GM19328 (cell line): ENCODE measurements around the gene PACS1.

Experiments used
- ATAC-seq: cut with Tn5 transposase; IDR thresholded peaks from one replicate; pipeline ENCODE4 v1.9.1; 2021; ENCODE audit warnings: mild to moderate bottlenecking, moderate library complexity; ENCODE audit not compliant: unreplicated experiment

The PACS1 gene

DNA sequence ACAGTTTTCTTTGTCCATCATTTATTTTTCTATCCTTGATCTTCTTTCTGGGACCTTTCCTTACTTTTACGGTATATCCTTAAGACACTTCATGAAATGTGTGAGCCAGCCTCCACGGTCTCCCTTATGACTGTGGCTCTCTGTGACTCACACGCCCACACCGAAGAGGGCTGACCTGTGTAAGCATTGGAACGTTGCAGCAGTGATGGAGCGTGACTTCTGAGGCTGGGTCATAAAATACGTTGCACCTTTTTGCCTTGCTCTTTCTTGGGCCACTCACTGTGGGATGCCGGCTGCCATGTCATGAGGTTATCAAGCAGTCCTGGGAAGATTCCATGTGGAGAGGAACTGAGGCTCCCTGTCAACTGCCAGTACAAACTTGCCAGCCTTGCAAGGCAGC, 102.1 kb downstream of the PACS1 start:
- ATAC-seq: no peak

DNA sequence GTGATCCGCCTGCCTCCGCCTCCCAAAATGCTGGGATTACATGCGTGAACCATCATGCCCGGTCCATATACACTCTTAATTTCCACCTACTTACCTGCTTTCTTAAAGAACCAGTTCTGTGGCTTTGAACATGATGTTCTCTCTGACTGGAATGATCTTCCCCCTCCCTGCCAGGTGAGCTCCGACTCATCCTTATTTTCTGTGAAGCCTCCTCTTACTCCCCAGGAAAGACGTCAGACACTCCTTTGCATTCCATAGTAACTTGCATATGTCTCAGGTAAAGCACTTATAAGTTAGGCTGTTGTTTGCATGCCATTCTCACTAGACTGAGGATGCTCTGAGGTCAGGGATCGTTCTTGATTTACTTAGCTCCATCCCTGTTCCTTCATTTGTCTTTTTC, 106.6 kb downstream of the PACS1 start:
- no peak for ATAC-seq

DNA sequence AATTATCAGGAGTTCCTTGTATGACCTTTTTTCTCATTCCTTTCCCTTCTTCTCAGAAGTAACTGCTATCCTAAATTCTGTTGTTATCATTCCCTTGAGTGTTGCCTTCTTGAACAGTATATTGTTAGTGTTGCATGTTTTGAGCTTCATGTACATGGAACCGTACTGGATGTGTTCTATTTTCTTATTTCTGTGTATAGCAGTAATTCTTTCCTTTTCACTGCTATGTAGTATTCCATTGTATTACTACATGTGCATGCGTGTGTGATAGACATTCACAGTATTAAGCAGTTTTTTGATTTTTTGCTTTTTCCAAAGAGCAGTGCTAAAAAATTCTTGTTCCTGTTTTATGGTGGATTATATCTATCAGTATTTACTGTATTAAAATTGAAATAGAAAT, 108.1 kb downstream of the PACS1 start:
- ATAC-seq: no peak

DNA sequence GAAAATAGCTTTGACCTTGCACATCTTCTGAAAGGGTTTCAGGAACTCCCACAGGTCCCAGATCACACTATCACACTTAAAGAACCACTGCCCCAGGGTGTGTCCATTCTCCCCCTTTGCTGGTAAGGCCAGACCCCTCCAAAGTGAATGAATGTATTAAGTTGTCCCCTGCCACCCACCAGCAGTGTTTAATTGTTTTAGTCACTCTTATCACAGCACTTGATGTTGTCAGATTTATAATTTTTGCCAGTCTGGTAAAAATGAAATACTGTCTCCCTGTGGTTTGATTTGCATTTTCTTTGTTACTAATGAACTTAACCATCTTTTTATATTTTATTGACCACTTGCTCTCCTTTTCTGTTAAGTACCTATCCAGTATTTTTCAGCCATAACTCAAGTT, 108.8 kb downstream of the PACS1 start:
- no peak for ATAC-seq

DNA sequence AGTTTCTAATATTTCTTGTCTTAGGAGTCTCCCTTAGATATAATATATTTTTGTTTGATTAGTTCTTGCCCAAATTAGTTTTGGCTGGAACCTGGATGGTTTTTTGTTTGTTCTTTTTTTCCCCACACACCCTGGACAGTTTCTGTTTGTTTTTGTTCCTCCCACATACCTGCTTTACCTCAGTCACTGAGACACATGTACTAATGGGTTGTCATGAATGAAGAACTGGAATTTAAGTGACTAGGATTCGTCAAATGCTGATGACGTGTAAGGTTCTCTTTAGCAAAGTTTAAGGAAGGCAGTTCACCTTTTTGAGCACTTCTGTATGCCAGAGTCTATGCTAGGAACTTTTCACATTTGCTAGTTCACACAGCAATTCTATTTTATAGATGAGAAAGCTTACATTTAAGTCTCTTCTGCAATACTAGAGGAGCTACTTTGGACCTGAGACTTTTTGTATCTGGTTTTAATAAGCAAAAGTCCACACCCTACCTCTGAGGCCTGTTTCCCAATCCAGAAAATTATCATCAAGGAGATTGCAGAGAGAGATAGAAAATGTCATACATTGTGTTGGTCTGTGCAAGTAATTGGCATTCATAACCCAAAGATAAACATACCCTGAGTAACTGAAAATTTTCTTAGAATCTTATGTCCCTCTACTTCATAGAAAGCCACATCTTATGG, 111.7 kb downstream of the PACS1 start:
- ATAC-seq: no peak

DNA sequence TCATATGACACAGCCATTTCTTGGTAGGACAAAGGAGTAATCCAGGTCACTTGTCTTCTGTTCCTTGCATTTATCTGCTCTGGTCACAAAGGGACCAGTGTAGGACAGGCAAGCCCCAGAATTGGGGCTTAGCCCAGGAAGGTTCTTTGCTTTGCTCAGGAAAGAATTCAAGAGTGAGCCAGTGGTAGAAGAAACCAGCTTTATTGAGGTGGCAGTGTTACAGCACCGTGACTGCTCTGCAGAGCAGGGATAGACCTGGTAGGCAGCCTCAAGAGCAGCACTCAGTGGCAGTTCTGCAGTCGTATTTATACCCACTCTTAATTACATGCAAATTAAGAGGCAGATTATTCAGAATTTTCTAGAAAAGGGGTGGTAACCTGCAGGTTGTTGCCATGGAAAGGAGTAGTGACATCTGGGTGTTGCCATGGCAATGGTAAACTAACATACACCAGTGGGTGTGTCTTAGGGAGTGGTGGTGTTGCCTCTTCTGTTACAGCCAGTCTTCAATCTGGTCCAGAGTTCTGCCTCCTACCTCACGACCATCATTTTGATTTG, 113.5 kb downstream of the PACS1 start:
- no peak for ATAC-seq

DNA sequence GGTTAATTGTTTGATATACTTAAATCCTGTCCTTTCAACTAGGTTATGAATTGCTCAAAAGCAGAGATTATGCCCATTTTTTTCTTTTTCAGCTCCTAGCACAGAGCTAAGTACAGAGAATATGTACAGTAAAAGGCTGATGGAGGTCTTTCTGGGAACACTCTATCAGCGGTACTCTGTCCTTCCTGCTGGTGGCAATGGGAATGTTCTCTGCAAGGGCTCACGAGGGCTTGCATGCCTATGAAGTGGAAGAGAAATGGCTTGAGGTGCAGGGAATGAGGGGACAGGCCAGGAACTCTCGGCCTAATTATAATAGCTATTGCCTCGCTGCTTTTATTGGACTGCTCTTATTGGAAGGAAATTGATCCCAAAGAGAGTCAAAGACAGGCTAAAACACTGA, 114.7 kb downstream of the PACS1 start:
- ATAC-seq: no peak

DNA sequence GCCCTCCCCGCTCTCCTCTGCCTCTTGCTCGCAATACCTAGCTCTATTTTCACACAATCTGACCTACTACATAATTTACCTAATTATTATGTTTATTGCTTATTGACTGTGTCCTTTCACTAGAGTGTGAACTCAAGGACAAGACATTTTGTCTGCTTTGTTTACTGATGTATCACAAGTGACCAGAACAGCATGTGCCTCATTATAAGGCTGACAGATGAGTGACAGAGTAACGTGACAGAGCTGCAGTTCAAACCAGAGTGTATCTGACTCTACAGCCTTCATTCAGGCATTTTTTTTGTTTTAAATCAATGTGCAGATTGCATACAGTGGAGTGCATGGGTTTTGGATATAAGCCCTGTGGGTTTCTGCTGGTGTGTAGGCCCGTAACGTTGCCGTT, 116.4 kb downstream of the PACS1 start:
- no peak for ATAC-seq

DNA sequence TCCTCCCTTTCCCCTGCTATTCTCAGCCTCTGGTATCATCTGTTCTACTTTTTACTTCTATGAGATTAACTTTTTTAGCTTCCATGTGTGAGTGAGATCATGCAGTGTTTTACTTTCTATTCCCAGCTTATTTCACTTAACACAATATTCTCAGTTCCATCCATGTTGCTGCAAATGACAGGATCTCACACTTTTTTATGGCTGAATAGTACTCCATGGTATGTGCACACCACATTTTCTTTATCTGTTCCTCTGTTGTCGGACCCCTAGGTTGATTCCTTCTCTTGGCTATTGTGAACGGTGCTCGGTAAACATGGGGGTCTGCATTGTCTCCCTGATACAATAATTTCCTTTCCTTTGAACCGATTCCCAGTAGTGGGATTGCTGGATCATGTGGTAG, 117.4 kb downstream of the PACS1 start:
- no peak for ATAC-seq

DNA sequence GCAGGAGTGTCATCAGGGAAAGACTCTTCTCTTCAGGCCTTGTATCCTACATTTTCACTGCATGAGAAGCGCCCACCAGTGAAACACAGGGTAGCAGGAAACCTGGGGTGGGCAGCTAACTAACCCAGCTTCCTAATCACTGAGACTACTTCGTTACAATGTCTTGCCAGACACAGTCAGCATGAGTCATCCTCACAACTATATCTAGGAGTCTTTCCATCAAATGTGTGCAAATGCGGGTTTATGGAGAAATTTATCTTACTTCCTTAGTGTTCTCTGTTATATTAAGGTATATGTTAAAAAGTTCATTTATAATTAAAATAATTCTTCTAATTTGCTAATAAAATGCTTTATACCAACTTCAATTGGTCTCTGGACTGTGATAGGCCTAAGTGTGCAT, 118.5 kb downstream of the PACS1 start:
- ATAC-seq: no peak

DNA sequence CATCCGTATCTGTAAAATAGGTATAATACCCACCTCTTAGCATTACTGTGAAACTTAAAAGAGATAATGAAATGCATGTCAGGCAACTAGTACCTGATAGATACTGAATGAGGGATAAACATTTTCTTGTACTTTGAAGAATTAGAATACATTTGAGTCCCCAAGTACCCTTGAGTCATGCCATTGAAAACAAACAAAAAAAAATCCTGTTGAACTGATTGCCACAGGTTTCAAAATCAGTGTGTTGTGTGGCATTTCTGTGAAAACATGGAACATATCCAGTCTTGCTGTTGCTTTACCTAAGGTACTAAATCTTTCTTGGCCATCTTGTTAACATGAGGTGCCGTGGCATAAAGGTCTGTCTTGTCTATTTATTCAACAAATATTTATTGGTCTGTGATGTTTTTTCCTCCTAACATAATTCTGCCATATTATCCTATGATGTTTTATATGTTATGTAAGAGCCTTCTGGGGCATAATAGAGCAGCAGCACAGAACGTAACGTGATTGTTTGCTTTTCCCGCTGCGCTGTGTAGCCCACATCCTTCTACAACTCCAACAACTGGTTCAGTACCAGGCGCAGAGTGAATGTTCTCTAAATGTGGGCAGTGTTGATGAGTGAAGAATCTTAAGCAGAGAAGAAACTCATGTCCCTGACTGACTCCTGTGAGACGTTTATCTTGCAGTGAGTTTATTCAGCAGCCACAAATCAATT, 119.1 kb downstream of the PACS1 start:
- ATAC-seq: no peak

DNA sequence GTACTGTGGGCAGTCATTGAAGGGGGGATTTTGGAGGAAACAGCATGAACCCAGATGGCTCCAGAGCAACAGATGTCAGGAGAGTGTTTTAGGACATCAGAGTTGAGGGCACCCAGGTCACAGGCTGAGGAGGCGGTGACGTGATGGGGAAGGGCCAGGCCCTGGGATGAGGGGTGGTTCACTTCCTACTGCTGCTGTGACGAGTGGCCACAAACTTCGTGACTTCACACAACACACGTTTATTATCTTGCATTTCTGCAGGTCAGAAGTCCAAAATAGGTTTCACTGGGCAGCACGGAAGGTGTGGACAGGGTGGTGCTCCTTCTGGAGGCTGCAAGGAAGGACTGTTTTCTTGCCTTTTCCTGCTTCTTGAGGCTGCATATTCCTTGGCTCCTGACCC, 120.7 kb downstream of the PACS1 start:
- ATAC-seq: no peak

DNA sequence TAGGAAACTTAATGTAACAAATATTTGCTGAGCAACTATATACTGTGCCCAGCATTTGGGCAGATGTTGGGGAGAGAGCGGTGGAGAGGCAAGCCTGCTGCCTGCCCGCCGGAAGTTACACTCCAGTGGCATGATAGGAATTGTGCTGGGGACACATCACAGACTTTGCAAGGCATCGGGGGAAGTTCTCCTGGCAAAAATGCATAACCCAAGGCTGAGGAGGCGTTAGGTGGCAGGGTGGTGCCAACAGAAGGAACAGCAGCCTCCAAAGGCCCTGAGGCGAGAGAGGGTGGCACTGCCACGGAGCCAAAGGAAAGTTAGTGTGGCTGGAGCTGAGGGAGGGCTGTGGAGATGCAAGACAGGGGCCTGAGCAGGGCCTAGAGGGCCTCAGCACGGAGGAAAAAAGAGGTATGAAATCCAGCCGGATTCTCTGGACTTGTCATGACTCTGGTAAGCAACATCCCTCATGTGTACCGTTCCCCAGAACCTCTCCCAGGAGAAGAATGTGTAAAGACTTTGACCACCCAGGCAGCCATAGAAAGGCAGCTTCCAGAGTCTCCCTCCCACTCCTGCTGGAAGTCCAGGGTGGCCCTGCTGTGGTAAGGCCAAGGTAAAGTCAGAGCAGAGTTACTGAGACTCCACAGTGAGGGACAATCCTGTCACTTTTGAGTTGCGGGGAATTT, 122.2 kb downstream of the PACS1 start:
- no peak for ATAC-seq

DNA sequence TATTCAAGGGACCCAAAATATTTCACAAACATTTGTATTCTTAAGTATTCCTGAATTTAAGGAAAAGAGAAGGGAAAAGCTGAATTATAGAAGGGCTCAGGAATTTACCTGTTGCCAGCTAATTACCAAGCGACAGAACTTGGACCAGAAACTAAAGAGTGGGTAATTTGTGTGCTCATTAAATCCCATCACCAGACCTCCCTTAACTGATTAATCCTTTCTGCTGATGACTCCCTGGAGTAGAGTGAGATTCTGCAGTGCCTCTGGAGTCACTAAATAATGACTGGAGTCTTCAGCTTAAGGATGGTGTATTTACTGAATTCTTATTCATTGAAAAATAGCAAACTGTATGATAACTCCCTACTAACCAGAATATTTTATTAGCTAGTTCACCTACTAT, 124.3 kb downstream of the PACS1 start:
- ATAC-seq: no peak

DNA sequence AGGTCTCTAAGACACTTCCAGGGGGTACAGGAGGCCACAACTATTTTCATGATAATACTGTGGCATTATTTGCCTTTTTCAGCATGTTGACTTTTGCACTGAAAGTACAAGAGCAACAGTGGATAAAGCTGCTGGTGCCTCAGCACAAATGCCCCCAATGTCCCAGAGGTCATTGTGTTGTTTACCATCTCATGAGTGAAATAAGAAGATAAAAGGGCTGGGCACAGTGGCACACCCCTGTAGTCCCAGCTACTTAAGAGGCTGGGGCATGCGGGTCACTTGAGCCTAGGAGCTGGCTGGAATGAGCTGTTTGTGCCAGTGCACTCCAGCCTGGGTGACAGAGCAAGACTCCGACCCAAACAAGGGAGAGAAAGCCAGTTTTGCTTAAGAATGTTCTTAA, 125.8 kb downstream of the PACS1 start:
- ATAC-seq: no peak

DNA sequence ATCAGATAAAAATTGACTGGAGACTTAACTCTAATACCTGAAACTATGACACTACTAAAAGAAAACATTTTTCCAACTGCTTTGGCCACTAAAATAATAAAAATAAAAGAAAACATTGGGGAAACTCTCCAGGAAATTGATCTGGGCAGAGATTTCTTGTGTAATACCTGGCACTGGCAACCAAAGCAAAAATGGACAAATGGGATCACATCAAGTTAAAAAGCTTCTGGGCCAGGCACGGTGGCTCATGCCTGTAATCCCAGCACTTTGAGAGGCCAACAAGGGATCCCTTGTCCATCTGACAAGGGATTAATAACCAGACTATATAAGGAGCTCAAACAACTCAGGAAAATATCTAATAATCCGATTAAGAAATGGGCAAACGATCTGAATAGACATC, 133.8 kb downstream of the PACS1 start:
- no peak for ATAC-seq

DNA sequence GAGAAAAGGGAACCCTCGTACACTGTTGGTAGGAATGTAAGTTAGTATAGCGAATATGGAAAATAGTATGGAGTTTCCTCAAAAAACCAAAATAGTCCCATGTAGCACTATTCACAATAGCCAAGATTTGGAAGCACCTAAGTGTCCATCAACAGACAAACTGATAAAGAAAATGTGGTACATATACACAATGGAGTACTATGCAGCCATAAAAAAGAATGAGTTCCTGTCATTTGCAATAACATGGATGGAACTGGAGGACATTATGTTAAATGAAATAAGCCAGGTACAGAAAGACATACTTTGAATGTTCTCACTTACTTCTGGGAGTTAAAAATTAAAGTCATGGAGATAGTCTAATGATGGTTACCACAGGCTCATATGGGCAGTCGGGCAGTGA, 134.3 kb downstream of the PACS1 start:
- no peak for ATAC-seq

DNA sequence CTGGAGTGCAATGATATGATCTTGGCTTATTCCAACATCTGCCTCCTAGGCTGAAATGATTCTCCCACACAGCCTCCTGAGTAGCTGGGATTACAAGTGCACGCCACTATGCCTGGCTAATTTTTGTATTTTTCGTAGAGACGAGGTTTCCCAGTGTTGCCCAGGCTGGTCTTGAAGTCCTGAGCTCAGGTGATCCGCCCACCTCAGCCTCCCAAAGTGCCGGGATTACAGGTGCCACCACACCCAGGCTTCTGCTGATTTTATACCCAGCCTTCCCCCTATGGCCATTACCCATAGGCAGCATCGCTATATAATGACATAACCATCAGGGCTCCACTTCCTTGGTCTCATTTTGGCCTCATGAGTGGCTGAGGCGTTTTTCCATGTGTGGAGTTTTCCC, 137.7 kb downstream of the PACS1 start:
- ATAC-seq: no peak

DNA sequence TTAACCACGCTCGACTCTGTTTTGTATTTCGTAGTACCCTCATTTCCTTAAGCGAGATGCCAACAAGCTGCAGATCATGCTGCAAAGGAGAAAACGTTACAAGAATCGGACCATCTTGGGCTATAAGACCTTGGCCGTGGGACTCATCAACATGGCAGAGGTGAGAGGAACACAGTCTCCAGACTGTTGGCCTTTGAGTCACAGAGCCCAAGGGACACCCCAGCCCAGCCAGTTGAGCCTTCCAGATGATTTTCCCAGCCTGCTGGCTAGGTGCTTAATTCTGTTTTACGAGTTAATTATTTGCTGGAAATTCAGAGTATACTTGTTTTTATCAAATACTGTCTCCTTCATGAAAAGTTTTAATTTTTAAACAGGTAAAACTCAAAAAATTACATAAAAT, 141.0 kb downstream of the PACS1 start:
- ATAC-seq: no peak

DNA sequence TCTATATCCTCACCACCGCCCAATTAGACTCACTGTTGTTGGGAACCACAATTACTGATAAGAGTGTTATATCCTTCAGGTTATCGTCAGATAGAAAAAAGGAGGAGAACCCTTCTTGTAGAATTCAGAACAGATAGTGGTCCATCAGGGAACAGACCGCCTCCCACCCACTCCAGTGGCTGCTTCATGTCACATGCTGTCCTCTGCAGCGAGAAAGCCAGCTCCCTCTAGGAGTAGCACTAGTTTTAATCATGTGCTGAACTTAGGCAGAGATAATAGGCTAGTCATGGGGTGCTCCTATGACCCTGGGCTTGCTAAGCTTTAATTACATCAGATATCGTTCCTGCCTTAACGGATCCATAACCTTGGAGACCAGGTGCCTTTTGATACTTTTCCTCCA, 146.8 kb downstream of the PACS1 start:
- ATAC-seq: no peak

DNA sequence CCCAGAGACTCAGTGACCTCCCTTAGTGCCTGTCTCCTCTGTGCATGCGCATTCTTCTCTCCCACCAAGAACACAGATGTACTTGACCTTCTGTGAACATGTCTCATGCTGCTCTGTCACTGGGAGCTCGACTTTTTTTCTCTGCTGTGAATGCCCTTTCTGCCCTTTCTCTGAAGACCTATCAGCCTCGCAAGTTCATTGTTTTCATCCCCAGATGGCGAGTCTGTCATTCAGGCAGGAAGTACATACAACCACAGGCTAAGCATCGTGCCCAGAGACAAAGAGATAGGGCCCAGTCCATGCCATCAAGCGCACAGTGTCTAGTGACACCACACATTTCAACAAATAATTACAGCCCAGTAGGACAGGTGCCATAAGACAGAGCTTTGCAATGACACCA, 148.0 kb downstream of the PACS1 start:
- no peak for ATAC-seq
